Hematopoietic multipotent progenitor cell treated with erythropoietin and hydrocortisone succinate and interleukin-3 and kit ligand, for 6 days (in vitro differentiated cells): ENCODE results near the gene CNBD2.
"Not testable (repeated sequence)": the region's sequence is repeated elsewhere in the genome, so short reads cannot be mapped to it uniquely, and the experiment has no call there.

Source experiments
- DNase-seq: peaks from one replicate; pipeline ENCODE4 v3.0.0-alpha.2; 2015

Gene CNBD2

GRCh38 chr20:35975576-35976373, 7.4 kb downstream of the CNBD2 start:
- DNase-seq, result no peak

- DNase-seq, result peak; percentile 22
These were observed 9.7 kb downstream of the CNBD2 start for GRCh38 chr20:35978041-35978513.

GRCh38 chr20:35979544-35979943, 11.2 kb downstream of the CNBD2 start:
- DNase-seq, result no peak

- no peak for DNase-seq
These were observed 13.6 kb downstream of the CNBD2 start for GRCh38 chr20:35981969-35982368.

- DNase-seq, result no peak
These were observed 16.0 kb downstream of the CNBD2 start for GRCh38 chr20:35984382-35984781.

GRCh38 chr20:35985806-35986205, 17.4 kb downstream of the CNBD2 start:
- DNase-seq, result no peak

- peak; percentile 15 for DNase-seq
These were observed 20.6 kb downstream of the CNBD2 start for GRCh38 chr20:35988910-35989463.

- peak; percentile 67 for DNase-seq
These were observed 22.9 kb downstream of the CNBD2 start for GRCh38 chr20:35991142-35991771.

GRCh38 chr20:35992713-35993335, 24.4 kb downstream of the CNBD2 start:
- DNase-seq, result peak; percentile 80

GRCh38 chr20:35994994-35995453, 26.6 kb downstream of the CNBD2 start:
- DNase-seq, result peak; percentile 87

- not testable (repeated sequence) for DNase-seq
These were observed 28.1 kb downstream of the CNBD2 start for GRCh38 chr20:35996492-35996891.

GRCh38 chr20:36001331-36001730, 32.9 kb downstream of the CNBD2 start:
- not testable (repeated sequence) for DNase-seq

- no peak for DNase-seq
These were observed 34.5 kb downstream of the CNBD2 start for GRCh38 chr20:36002855-36003254.

- no peak for DNase-seq
These were observed 35.7 kb downstream of the CNBD2 start for GRCh38 chr20:36004045-36004444.

- no peak for DNase-seq
These were observed 40.2 kb downstream of the CNBD2 start for GRCh38 chr20:36008461-36009035.

- no peak for DNase-seq
These were observed 41.7 kb downstream of the CNBD2 start for GRCh38 chr20:36010076-36010475.

- DNase-seq, result no peak
These were observed 42.4 kb downstream of the CNBD2 start for GRCh38 chr20:36010825-36011224.

GRCh38 chr20:36015806-36016403, 47.5 kb downstream of the CNBD2 start:
- DNase-seq, result no peak

- no peak for DNase-seq
These were observed 48.9 kb downstream of the CNBD2 start for GRCh38 chr20:36017048-36017951.

- no peak for DNase-seq
These were observed 50.0 kb downstream of the CNBD2 start for GRCh38 chr20:36018208-36018988.

- DNase-seq, result not testable (repeated sequence)
These were observed 57.7 kb downstream of the CNBD2 start for GRCh38 chr20:36026131-36026530.
